PC-9 (cell line): Measurements from ENCODE around the gene EXO5.

Source experiments
- EZH2 ChIP-seq: fragments of 200-600 bp; sonication (generic); IDR thresholded peaks from 2 replicates; pipeline ENCODE4 v1.8.0; 2017; ENCODE audit warnings: antibody characterized with exemption, low read depth
- TF ChIP-seq, protein P1 (sequence below): fragments of 200-600 bp; sonication (generic); conservative IDR thresholded peaks from 2 replicates; pipeline ENCODE4 v1.6.1; 2017; ENCODE audit warnings: mixed run types, antibody characterized with exemption, mild to moderate bottlenecking, moderate library complexity

DNA sequence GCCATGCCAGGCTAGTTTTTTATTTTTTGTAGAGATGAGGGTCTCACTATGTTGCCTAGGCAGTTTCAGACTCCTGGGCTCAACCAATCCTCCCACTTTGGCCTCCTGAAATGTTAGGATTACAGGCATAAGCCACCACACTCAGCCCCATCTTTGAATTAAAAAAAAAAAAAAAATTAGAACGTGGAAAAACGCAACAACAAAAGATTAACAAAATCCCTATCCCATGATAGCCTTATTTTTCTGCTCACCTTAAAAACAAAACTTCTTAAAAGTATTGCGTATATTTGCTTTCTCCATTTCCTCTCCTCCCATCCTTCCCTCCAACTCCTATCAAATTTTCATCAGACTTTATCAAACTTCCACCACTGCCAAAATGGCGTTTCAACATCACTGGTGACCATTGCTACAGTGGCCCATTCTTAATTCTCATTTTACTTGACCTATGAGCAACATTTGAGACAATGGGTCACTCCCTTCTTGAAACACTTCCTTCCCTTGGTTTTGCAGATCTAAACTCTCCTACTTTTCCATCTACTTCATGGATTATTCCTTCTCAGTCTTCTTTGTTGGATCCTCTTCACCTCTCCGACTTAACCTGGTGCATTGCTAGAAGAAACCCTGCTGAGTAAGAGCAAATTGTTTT is 22.3 kb downstream of the EXO5 start:
- TF ChIP-seq, protein P1, sequence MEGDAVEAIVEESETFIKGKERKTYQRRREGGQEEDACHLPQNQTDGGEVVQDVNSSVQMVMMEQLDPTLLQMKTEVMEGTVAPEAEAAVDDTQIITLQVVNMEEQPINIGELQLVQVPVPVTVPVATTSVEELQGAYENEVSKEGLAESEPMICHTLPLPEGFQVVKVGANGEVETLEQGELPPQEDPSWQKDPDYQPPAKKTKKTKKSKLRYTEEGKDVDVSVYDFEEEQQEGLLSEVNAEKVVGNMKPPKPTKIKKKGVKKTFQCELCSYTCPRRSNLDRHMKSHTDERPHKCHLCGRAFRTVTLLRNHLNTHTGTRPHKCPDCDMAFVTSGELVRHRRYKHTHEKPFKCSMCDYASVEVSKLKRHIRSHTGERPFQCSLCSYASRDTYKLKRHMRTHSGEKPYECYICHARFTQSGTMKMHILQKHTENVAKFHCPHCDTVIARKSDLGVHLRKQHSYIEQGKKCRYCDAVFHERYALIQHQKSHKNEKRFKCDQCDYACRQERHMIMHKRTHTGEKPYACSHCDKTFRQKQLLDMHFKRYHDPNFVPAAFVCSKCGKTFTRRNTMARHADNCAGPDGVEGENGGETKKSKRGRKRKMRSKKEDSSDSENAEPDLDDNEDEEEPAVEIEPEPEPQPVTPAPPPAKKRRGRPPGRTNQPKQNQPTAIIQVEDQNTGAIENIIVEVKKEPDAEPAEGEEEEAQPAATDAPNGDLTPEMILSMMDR = no peak
- no peak for TF ChIP-seq EZH2
